Panc1 (cell line): Measurements from ENCODE around the gene CTXND1. TPM values are rescaled to one million over a fixed set of nuclear protein-coding genes. Genes with fewer than 3 reads are reported as not detected.

ENCODE experiments used
- ATAC-seq: fragments of 200-7000 bp; cut with Tn5 transposase; 2 replicates; pipeline ENCODE4 v1.9.1; 2020; ENCODE audit warnings: mild to moderate bottlenecking, moderate library complexity
- BruUV-seq: library from RNA; stranded (reverse); fragments of 400-500 nt; replicated peaks from 2 replicates; lab custom pipeline; 2021; lab: Mats Ljungman, UMichigan
- CTCF ChIA-PET: fragments of 300-600 bp; sonication (Branson Sonifier 250); formaldehyde crosslinking; loops from one replicate; lab custom pipeline; 2022; ENCODE audit warnings: antibody characterized with exemption; lab: Charles Lee
- POLR2A ChIA-PET: fragments of 300-600 bp; sonication (Branson Sonifier 250); formaldehyde crosslinking; loops from one replicate; lab custom pipeline; 2022; ENCODE audit warnings: antibody characterized with exemption; lab: Charles Lee
- DNase-seq: peaks from one replicate; pipeline ENCODE4 v3.0.0-alpha.2; 2010; ENCODE audit warnings: low read depth, low spot score
- H3K27ac ChIP-seq: 2 replicates; pipeline ENCODE4 v1.5.1; 2011; ENCODE audit warnings: mild to moderate bottlenecking, low read length, inconsistent platforms
- H3K27me3 ChIP-seq: fragments of 200-500 bp; sonication (Bioruptor generic); 2 replicates; pipeline ENCODE4 v1.6.0; 2014; ENCODE audit warnings: low read length, inconsistent platforms; ENCODE audit not compliant: control insufficient read depth, insufficient read depth
- H3K36me3 ChIP-seq: fragments of 200-500 bp; sonication (Bioruptor generic); 2 replicates; pipeline ENCODE4 v1.5.1; 2014; ENCODE audit warnings: inconsistent platforms, mild to moderate bottlenecking, low read length, moderate library complexity; ENCODE audit not compliant: control insufficient read depth, insufficient read depth
- H3K4me1 ChIP-seq: 2 replicates; pipeline ENCODE4 v1.5.1; 2011; ENCODE audit warnings: inconsistent platforms, mild to moderate bottlenecking, low read length, moderate library complexity; ENCODE audit not compliant: control insufficient read depth, insufficient read depth
- H3K4me3 ChIP-seq, 2 experiments: 2 replicates each; pipeline ENCODE4 v1.5.1; 2011 to 2012; ENCODE audit warnings: low read depth in 2 of 2, low read length in 2 of 2, mild to moderate bottlenecking in 2 of 2, inconsistent platforms in 1 of 2, moderate library complexity in 1 of 2
- H3K9me3 ChIP-seq: fragments of 200-500 bp; sonication (Bioruptor generic); 2 replicates; pipeline ENCODE4 v1.5.1; 2014; ENCODE audit warnings: low read depth, mild to moderate bottlenecking, inconsistent platforms, low read length, moderate library complexity; ENCODE audit not compliant: control insufficient read depth, insufficient read depth
- POLR2AphosphoS5 ChIP-seq: IDR thresholded peaks from 2 replicates; pipeline ENCODE4 v1.6.1; 2012; ENCODE audit warnings: mild to moderate bottlenecking, low read depth, low read length, moderate library complexity
- SIN3A ChIP-seq: IDR thresholded peaks from 2 replicates; pipeline ENCODE4 v1.6.1; 2012; ENCODE audit warnings: low read depth, mild to moderate bottlenecking, low read length, moderate library complexity, borderline replicate concordance; ENCODE audit not compliant: insufficient read depth
- TCF7L2 ChIP-seq: IDR thresholded peaks from 2 replicates; pipeline ENCODE4 v1.6.1; 2011; ENCODE audit warnings: mild to moderate bottlenecking, low read depth, low read length, inconsistent platforms
- in situ Hi-C: cut with HindIII; loops from 2 replicates; pipeline ENCODE4 v1.10.0; 2016; ENCODE audit warnings: low sequenced_read_pairs, low pct_unique_long_range_greater_than_20kb
- intact Hi-C: fragments of 100-400 bp; cut with micrococcal nuclease; formaldehyde crosslinking; loops from one replicate; pipeline ENCODE4 v1.10.0; 2022; ENCODE audit not compliant: unreplicated experiment
- total RNA-seq: library from RNA; stranded (reverse); gene quantifications from one replicate; pipeline ENCODE4 v1.2.1, GENCODE V29; 2021; ENCODE audit not compliant: unreplicated experiment
- TF ChIP-seq, protein P1 (sequence below), 2 experiments: IDR thresholded peaks; 2 replicates each; pipeline ENCODE4 v1.6.1; 2011 to 2012; ENCODE audit warnings: low read depth in 2 of 2, control low read depth in 1 of 2, low read length in 1 of 2, mild to moderate bottlenecking in 1 of 2, moderate library complexity in 1 of 2; ENCODE audit not compliant: insufficient read depth in 1 of 2
- TF ChIP-seq, protein P2 (sequence below): fragments of 450-650 bp; IDR thresholded peaks from 2 replicates; pipeline ENCODE4 v1.5.1; 2017; ENCODE audit warnings: mild to moderate bottlenecking

The CTXND1 gene
- total RNA-seq, 1 experiment from 2014 or later = not detected

DNA sequence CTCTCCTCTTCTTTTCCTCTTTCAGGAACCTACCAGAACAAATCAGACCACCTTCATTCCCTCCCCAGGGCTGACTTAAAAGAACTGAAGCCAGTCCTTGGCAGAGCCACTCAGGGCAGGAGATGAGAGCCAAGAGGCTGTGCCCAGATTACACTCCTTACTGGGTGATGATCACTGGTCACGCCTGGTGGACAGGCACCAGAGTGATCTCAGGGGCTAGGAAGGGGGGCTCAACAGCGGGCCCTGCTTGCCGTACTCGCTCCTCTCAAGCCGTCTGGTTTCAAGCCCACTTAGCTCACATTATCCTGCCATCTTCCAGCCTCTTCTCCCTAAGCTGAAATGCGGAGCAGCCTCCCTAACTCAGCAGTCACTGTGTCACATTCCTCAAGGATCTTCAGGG, 100.9 kb downstream of the CTXND1 start:
- CTCF ChIA-PET = interaction anchor here (0.5 to 1.2 kb wide), 2 partner anchors 12 to 44 kb away, joined by 3 to 6 read pairs; no protein-coding TSS in a partner anchor
- POLR2A ChIA-PET = no interaction called here
- Histone ChIP-seq H3K27ac (no peak overlapping the region), H3K9me3 (no peaks in the 10 kb centered on the region), H3K4me1 (peaks cover 22% of the 10 kb centered on the region), H3K36me3 (no peaks in the 10 kb centered on the region), H3K4me3 (no peak overlapping the region), H3K27me3 (no peaks in the 10 kb centered on the region)
- no TSS peak for BruUV-seq
- TF ChIP-seq, protein P1, sequence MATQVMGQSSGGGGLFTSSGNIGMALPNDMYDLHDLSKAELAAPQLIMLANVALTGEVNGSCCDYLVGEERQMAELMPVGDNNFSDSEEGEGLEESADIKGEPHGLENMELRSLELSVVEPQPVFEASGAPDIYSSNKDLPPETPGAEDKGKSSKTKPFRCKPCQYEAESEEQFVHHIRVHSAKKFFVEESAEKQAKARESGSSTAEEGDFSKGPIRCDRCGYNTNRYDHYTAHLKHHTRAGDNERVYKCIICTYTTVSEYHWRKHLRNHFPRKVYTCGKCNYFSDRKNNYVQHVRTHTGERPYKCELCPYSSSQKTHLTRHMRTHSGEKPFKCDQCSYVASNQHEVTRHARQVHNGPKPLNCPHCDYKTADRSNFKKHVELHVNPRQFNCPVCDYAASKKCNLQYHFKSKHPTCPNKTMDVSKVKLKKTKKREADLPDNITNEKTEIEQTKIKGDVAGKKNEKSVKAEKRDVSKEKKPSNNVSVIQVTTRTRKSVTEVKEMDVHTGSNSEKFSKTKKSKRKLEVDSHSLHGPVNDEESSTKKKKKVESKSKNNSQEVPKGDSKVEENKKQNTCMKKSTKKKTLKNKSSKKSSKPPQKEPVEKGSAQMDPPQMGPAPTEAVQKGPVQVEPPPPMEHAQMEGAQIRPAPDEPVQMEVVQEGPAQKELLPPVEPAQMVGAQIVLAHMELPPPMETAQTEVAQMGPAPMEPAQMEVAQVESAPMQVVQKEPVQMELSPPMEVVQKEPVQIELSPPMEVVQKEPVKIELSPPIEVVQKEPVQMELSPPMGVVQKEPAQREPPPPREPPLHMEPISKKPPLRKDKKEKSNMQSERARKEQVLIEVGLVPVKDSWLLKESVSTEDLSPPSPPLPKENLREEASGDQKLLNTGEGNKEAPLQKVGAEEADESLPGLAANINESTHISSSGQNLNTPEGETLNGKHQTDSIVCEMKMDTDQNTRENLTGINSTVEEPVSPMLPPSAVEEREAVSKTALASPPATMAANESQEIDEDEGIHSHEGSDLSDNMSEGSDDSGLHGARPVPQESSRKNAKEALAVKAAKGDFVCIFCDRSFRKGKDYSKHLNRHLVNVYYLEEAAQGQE (IDR thresholded peaks at IDR 0.05; ENCODE audit: insufficient read depth in 1 of 2, low read depth in 2 of 2, low read length in 1 of 2) = no peak
- no peak for TF ChIP-seq SIN3A
- TF ChIP-seq, protein P2, sequence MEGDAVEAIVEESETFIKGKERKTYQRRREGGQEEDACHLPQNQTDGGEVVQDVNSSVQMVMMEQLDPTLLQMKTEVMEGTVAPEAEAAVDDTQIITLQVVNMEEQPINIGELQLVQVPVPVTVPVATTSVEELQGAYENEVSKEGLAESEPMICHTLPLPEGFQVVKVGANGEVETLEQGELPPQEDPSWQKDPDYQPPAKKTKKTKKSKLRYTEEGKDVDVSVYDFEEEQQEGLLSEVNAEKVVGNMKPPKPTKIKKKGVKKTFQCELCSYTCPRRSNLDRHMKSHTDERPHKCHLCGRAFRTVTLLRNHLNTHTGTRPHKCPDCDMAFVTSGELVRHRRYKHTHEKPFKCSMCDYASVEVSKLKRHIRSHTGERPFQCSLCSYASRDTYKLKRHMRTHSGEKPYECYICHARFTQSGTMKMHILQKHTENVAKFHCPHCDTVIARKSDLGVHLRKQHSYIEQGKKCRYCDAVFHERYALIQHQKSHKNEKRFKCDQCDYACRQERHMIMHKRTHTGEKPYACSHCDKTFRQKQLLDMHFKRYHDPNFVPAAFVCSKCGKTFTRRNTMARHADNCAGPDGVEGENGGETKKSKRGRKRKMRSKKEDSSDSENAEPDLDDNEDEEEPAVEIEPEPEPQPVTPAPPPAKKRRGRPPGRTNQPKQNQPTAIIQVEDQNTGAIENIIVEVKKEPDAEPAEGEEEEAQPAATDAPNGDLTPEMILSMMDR = no peak
- TF ChIP-seq TCF7L2 = no peak
- TF ChIP-seq POLR2AphosphoS5 = no peak
- in situ Hi-C loops = no loop called here
- DNase-seq (no peak), ATAC-seq (no peak)
- intact Hi-C loops = no loop called here

Other genes starting within 250 kb of the CTXND1 start
- 73.0 TPM for gene ZFAND6, start 192.5 kb downstream of the CTXND1 start, total RNA-seq
- gene FAH, start 99.2 kb downstream of the CTXND1 start, total RNA-seq = 38.0 TPM
- gene ARNT2, start 152.2 kb upstream of the CTXND1 start, total RNA-seq = 16.8 TPM